AG04449 (cell line): ENCODE results near the gene NOC2L.
A peak's percentile ranks its signal among the peaks of the same experiment; 100 is the strongest.
"Not testable (repeated sequence)": the region's sequence is repeated elsewhere in the genome, so short reads cannot be mapped to it uniquely, and the experiment has no call there.

ENCODE experiments used
- CTCF ChIA-PET: fragments of 350-600 bp; formaldehyde crosslinking; extraction: SDS; loops from one replicate; lab custom pipeline; 2021; ENCODE audit warnings: antibody characterized with exemption; lab: Yijun Ruan, JAX
- POLR2A ChIA-PET: fragments of 400-600, 350-600 bp; formaldehyde crosslinking; extraction: SDS; loops from one replicate; lab custom pipeline; 2020; ENCODE audit warnings: antibody characterized with exemption, inconsistent platforms; lab: Yijun Ruan, JAX
- DNase-seq: peaks from one replicate; pipeline ENCODE4 v3.0.0-alpha.2; 2010; ENCODE audit warnings: low read depth, low spot score
- H3K4me3 ChIP-seq: 2 replicates; pipeline ENCODE4 v1.5.1; 2011; ENCODE audit warnings: low read depth, mild to moderate bottlenecking, control low read depth, low read length
- CTCF ChIP-seq: IDR thresholded peaks from one replicate; pipeline ENCODE4 v1.5.1; 2011; ENCODE audit warnings: mild to moderate bottlenecking, moderate library complexity, low read length, control low read depth, inconsistent platforms; ENCODE audit not compliant: insufficient read depth; ENCODE audit errors: missing control alignments

NOC2L gene

GRCh38 chr1:980137-980571, 21.1 kb upstream of the NOC2L start:
- ChIA-PET CTCF (interaction anchor here (5.0 to 7.8 kb wide), 4 partner anchors 12 to 311 kb away, joined by 21 to 152 read pairs (median 94); partner anchors contain the start of gene HES4), POLR2A (no interaction called here)
- no peak for TF ChIP-seq CTCF
- H3K4me3 ChIP-seq, result no peak overlapping the region
- no peak for DNase-seq

- no peak overlapping the region for H3K4me3 ChIP-seq
- POLR2A ChIA-PET, result no interaction called here
- no peak for TF ChIP-seq CTCF
- no peak for DNase-seq
- CTCF ChIA-PET, result interaction anchor here (6.8 to 7.8 kb wide), 3 partner anchors 13 to 83 kb away, joined by 86 to 152 read pairs (median 101); partner anchors contain the start of gene HES4
Observed at GRCh38 chr1:979744-980072, 20.7 kb upstream of the NOC2L start.

GRCh38 chr1:978835-979743, 20.0 kb upstream of the NOC2L start:
- POLR2A ChIA-PET, result no interaction called here
- no peak for DNase-seq
- no peak overlapping the region for H3K4me3 ChIP-seq
- no peak for TF ChIP-seq CTCF
- CTCF ChIA-PET, result interaction anchor here (7.0 to 7.8 kb wide), 2 partner anchors 13 to 83 kb away, joined by 86 to 152 read pairs; no protein-coding TSS in a partner anchor

GRCh38 chr1:978069-978834, 19.2 kb upstream of the NOC2L start:
- no peak for DNase-seq
- H3K4me3 ChIP-seq, result no peak overlapping the region
- ChIA-PET POLR2A (no interaction called here), CTCF (no interaction called here)
- TF ChIP-seq CTCF, result no peak

GRCh38 chr1:976791-977190, 17.7 kb upstream of the NOC2L start:
- POLR2A ChIA-PET, result interaction anchor here (2.2 kb wide), 1 partner anchor 10 kb away, joined by 8 read pairs; the partner anchor contains the start of gene PLEKHN1
- DNase-seq, H3K4me3 ChIP-seq: not testable (repeated sequence)
- CTCF ChIA-PET, result interaction anchor here (0.7 to 3.2 kb wide), 12 partner anchors 7 to 107 kb away, joined by 3 to 29 read pairs (median 4); partner anchors contain the start of gene PLEKHN1

GRCh38 chr1:975896-976683, 17.0 kb upstream of the NOC2L start:
- CTCF ChIA-PET, result interaction anchor here (0.6 to 3.2 kb wide), 16 partner anchors 8 to 117 kb away, joined by 3 to 29 read pairs (median 4); partner anchors contain the start of genes ISG15 and PLEKHN1
- peak overlapping the region; percentile 29 for H3K4me3 ChIP-seq
- no peak for DNase-seq
- POLR2A ChIA-PET, result interaction anchor here (2.2 kb wide), 1 partner anchor 9 kb away, joined by 8 read pairs; the partner anchor contains the start of gene PLEKHN1
- TF ChIP-seq CTCF, result peak; percentile 87
